Measurements from ENCODE around the gene TRAPPC1.

DNA sequence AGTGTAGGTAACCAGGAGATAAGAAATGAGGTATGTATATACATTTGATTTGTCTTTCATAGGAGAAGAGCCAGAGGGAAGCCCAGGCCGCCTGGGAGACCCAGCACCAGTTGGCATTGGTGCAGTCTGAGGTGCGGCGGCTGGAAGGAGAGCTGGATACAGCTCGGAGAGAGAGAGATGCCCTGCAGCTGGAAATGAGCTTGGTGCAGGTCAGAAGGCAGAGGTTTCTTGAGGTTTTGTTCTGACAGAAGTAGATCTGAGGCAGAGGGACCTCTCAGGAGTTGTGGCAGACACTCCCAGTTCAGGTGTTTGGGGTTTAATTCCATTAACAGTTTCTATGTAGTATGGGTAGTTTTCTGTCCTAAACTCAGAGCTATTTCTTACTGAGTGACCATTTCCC is 8.3 kb upstream of the TRAPPC1 start:
- TF ChIP-seq, protein P1, sequence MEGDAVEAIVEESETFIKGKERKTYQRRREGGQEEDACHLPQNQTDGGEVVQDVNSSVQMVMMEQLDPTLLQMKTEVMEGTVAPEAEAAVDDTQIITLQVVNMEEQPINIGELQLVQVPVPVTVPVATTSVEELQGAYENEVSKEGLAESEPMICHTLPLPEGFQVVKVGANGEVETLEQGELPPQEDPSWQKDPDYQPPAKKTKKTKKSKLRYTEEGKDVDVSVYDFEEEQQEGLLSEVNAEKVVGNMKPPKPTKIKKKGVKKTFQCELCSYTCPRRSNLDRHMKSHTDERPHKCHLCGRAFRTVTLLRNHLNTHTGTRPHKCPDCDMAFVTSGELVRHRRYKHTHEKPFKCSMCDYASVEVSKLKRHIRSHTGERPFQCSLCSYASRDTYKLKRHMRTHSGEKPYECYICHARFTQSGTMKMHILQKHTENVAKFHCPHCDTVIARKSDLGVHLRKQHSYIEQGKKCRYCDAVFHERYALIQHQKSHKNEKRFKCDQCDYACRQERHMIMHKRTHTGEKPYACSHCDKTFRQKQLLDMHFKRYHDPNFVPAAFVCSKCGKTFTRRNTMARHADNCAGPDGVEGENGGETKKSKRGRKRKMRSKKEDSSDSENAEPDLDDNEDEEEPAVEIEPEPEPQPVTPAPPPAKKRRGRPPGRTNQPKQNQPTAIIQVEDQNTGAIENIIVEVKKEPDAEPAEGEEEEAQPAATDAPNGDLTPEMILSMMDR (IDR thresholded peaks at IDR 0.05; ENCODE audit: low read depth, low read length) = no peak
- no peak for TF ChIP-seq POLR2A (IDR thresholded peaks at IDR 0.05; ENCODE audit: extremely low read depth, insufficient read length)
- TF ChIP-seq, protein P2, sequence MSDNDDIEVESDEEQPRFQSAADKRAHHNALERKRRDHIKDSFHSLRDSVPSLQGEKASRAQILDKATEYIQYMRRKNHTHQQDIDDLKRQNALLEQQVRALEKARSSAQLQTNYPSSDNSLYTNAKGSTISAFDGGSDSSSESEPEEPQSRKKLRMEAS (IDR thresholded peaks at IDR 0.05; ENCODE audit: low read depth, low read length) = no peak
